Gastroesophageal sphincter (tissue), 4 donors: ENCODE measurements around the gene SLC25A25. TPM values are rescaled to one million over a fixed set of nuclear protein-coding genes. Genes with fewer than 3 reads are reported as not detected.
A peak's percentile ranks its signal among the peaks of the same experiment; 100 is the strongest.

Experiments
- ATAC-seq: fragments of 150-250 bp; one replicate; pipeline ENCODE4 v1.9.1; 2016; ENCODE audit warnings: mild to moderate bottlenecking, moderate library complexity
- H3K27ac ChIP-seq, 4 donors: fragments of 200-600 bp; sonication (generic) in 3 of 4; 1 replicate in 3 of 4; 2 replicates in 1 of 4; pipeline ENCODE4 v1.5.1; 2016 to 2019
- H3K27me3 ChIP-seq: fragments of 200-600 bp; sonication (generic); one replicate; pipeline ENCODE4 v1.5.1; 2019
- H3K36me3 ChIP-seq, 2 donors: fragments of 200-600 bp; sonication (generic); one replicate each; pipeline ENCODE4 v1.5.1; 2019; ENCODE audit warnings: control low read depth in 1 of 2
- H3K4me1 ChIP-seq, 3 donors: fragments of 200-600 bp; sonication (generic); 1 replicate in 2 of 3; 2 replicates in 1 of 3; pipeline ENCODE4 v1.5.1; 2016 to 2019; ENCODE audit warnings: control low read depth in 2 of 3
- H3K4me3 ChIP-seq, 2 donors: fragments of 200-600 bp; sonication (generic); one replicate each; pipeline ENCODE4 v1.5.1; 2019; ENCODE audit warnings: mild to moderate bottlenecking in 1 of 2, moderate library complexity in 1 of 2
- H3K9me3 ChIP-seq, 3 donors: fragments of 200-600 bp; sonication (generic); one replicate each; pipeline ENCODE4 v1.5.1; 2017 to 2019; ENCODE audit warnings: control low read depth in 2 of 3
- CTCF ChIP-seq, 4 experiments: fragments of 200-600 bp in 2 of 4; fragments of 450-650 bp in 2 of 4; sonication (generic) in 1 of 4; IDR thresholded peaks; one replicate each; pipeline ENCODE4 v1.5.1; 2017 to 2019; ENCODE audit warnings: antibody characterized with exemption in 4 of 4, mild to moderate bottlenecking in 2 of 4, moderate library complexity in 2 of 4
- EP300 ChIP-seq: sonication (generic); formaldehyde crosslinking; IDR thresholded peaks from one replicate; pipeline ENCODE4 v1.6.1; 2017; ENCODE audit warnings: antibody characterized with exemption, mild to moderate bottlenecking
- POLR2A ChIP-seq, 2 donors: fragments of 450-650 bp; IDR thresholded peaks; one replicate each; pipeline ENCODE4 v1.6.1; 2017; ENCODE audit warnings: antibody characterized with exemption in 2 of 2, mild to moderate bottlenecking in 2 of 2, moderate library complexity in 1 of 2
- POLR2AphosphoS5 ChIP-seq: sonication (generic); formaldehyde crosslinking; IDR thresholded peaks from one replicate; pipeline ENCODE4 v1.6.1; 2017; ENCODE audit warnings: antibody characterized with exemption
- WGBS, 2 donors: methylation state at CpG; one replicate each; pipeline ENCODE4 v1.1.5; 2018; ENCODE audit warnings: low coverage in 1 of 2; 5-methylcytosine and 5-hydroxymethylcytosine counted together
- total RNA-seq, 4 donors: library from RNA; depleted of rRNA; stranded (reverse); fragments of >200 nt; gene quantifications; one replicate each; pipeline ENCODE4 v1.1.0, GENCODE V29; 2016

SLC25A25 gene
- total RNA-seq, 4 donors from 2014 or later = 16.1 to 64.1 (median 18.3) TPM

- peaks cover 0 to 6% (median 0%) of the 10 kb centered on the region in 3 donors for H3K9me3 ChIP-seq
- no peaks in the 10 kb centered on the region for H3K4me1 ChIP-seq
- no peak overlapping the region for H3K4me3 ChIP-seq
- ATAC-seq = no peak
- H3K27ac ChIP-seq = no peak overlapping the region
- H3K27me3 ChIP-seq = peaks cover 5% of the 10 kb centered on the region
- H3K36me3 ChIP-seq = no peaks in the 10 kb centered on the region
- no peak for TF ChIP-seq POLR2A (IDR thresholded peaks at IDR 0.05)
- no peak for TF ChIP-seq POLR2AphosphoS5
- TF ChIP-seq CTCF (IDR thresholded peaks at IDR 0.05) = no peak
- TF ChIP-seq EP300 = no peak
- WGBS, 2 donors = 73 to 86% methylated on average over 2 to 14 of the region's 18 CpGs
These were observed 69.1 kb downstream of the SLC25A25 start for GRCh38 chr9:128136816-128137793.

- no peak for TF ChIP-seq POLR2A (IDR thresholded peaks at IDR 0.05)
- TF ChIP-seq POLR2AphosphoS5 = no peak
- no peak for TF ChIP-seq CTCF (IDR thresholded peaks at IDR 0.05)
- no peak for TF ChIP-seq EP300
- Histone ChIP-seq H3K4me3 (no peak overlapping the region), H3K36me3 (no peaks in the 10 kb centered on the region), H3K27me3 (peaks cover 4% of the 10 kb centered on the region), H3K4me1 (no peaks in the 10 kb centered on the region), H3K27ac (no peak overlapping the region), H3K9me3 (peaks cover 0 to 6% (median 0%) of the 10 kb centered on the region in 3 donors)
- no peak for ATAC-seq
- WGBS, 2 donors = no CpG with 5 or more reads among the region's 3 CpGs
These were observed 70.0 kb downstream of the SLC25A25 start for GRCh38 chr9:128138001-128138400.

GRCh38 chr9:128139621-128140020 lies 71.6 kb downstream of the SLC25A25 start:
- WGBS, 2 donors = 67 to 70% methylated on average over 1 of the region's 16 CpGs
- H3K4me3 ChIP-seq = no peak overlapping the region
- no peaks in the 10 kb centered on the region for H3K36me3 ChIP-seq
- no peaks in the 10 kb centered on the region for H3K9me3 ChIP-seq
- TF ChIP-seq POLR2A (IDR thresholded peaks at IDR 0.05) = no peak
- TF ChIP-seq POLR2AphosphoS5 = no peak
- no peak overlapping the region for H3K27ac ChIP-seq
- no peaks in the 10 kb centered on the region for H3K27me3 ChIP-seq
- no peak for ATAC-seq
- H3K4me1 ChIP-seq = no peaks in the 10 kb centered on the region

GRCh38 chr9:128141604-128142003 lies 73.6 kb downstream of the SLC25A25 start:
- Histone ChIP-seq H3K27ac (no peak overlapping the region), H3K9me3 (no peaks in the 10 kb centered on the region), H3K4me3 (no peak overlapping the region), H3K4me1 (no peaks in the 10 kb centered on the region), H3K27me3 (no peaks in the 10 kb centered on the region), H3K36me3 (no peaks in the 10 kb centered on the region)
- WGBS, 2 donors = no CpG with 5 or more reads among the region's 3 CpGs
- ATAC-seq = peak; percentile 7
- TF ChIP-seq POLR2A (IDR thresholded peaks at IDR 0.05) (no peak), CTCF (IDR thresholded peaks at IDR 0.05) (no peak), POLR2AphosphoS5 (no peak), EP300 (no peak)

GRCh38 chr9:128142061-128142460 lies 74.0 kb downstream of the SLC25A25 start:
- 20% methylated on average over 1 of the region's 4 CpGs; no CpG with 5 or more reads in 1 of the 2 donors for WGBS, 2 donors
- Histone ChIP-seq H3K4me3 (no peak overlapping the region), H3K36me3 (no peaks in the 10 kb centered on the region), H3K9me3 (no peaks in the 10 kb centered on the region), H3K27me3 (no peaks in the 10 kb centered on the region), H3K4me1 (no peaks in the 10 kb centered on the region), H3K27ac (no peak overlapping the region)
- ATAC-seq = peak; percentile 16
- TF ChIP-seq POLR2AphosphoS5 = no peak

GRCh38 chr9:128142596-128142995 lies 74.6 kb downstream of the SLC25A25 start:
- TF ChIP-seq POLR2AphosphoS5 (no peak), EP300 (no peak), POLR2A (IDR thresholded peaks at IDR 0.05) (no peak), CTCF (IDR thresholded peaks at IDR 0.05) (no peak)
- no peak for ATAC-seq
- 83% methylated on average over 1 of the region's 2 CpGs; no CpG with 5 or more reads in 1 of the 2 donors for WGBS, 2 donors
- Histone ChIP-seq H3K9me3 (no peaks in the 10 kb centered on the region), H3K4me3 (no peak overlapping the region), H3K4me1 (no peaks in the 10 kb centered on the region), H3K36me3 (no peaks in the 10 kb centered on the region), H3K27ac (no peak overlapping the region), H3K27me3 (no peaks in the 10 kb centered on the region)
